Kidney (tissue), 14 donors: ENCODE measurements around the gene CTDSP1. TPM values are rescaled to one million over a fixed set of nuclear protein-coding genes. Genes with fewer than 3 reads are reported as not detected.
A peak's percentile ranks its signal among the peaks of the same experiment; 100 is the strongest.

Experiments used
- DNase-seq, 5 donors: peaks; one replicate each; pipeline ENCODE4 v3.0.0-alpha.2; 2013 to 2020
- FAIRE-seq: peaks from 2 replicates; lab custom pipeline; 2012; peaks lifted over from hg19 to GRCh38; lab: Jason Lieb, UNC
- H3K27ac ChIP-seq, 2 donors: one replicate each; pipeline ENCODE4 v1.7.0; 2013; ENCODE audit warnings: low read depth in 2 of 2, low read length in 2 of 2, inconsistent platforms in 1 of 2
- H3K27me3 ChIP-seq: one replicate; pipeline ENCODE4 v1.7.1; 2013; ENCODE audit warnings: low read length, inconsistent platforms; ENCODE audit not compliant: control insufficient read depth, insufficient read depth
- H3K36me3 ChIP-seq, 3 donors: one replicate each; pipeline versions ENCODE4 v1.7.0 to v1.7.1; 2013; ENCODE audit warnings: low read length in 3 of 3, control low read depth in 1 of 3, inconsistent platforms in 1 of 3; ENCODE audit not compliant: insufficient read depth in 3 of 3, control insufficient read depth in 2 of 3
- H3K4me1 ChIP-seq, 3 donors: one replicate each; pipeline versions ENCODE4 v1.7.0 to v1.7.1; 2013; ENCODE audit warnings: low read length in 3 of 3, inconsistent platforms in 1 of 3, low read depth in 1 of 3; ENCODE audit not compliant: control insufficient read depth in 2 of 3, insufficient read depth in 2 of 3
- H3K4me3 ChIP-seq, 3 donors: one replicate each; pipeline versions ENCODE4 v1.7.0 to v1.8.1; 2013; ENCODE audit warnings: low read length in 3 of 3, control low read depth in 1 of 3, inconsistent platforms in 1 of 3
- H3K9ac ChIP-seq, 3 donors: one replicate each; pipeline versions ENCODE4 v1.7.0 to v1.7.1; 2013; ENCODE audit warnings: low read length in 3 of 3, control low read depth in 1 of 3, inconsistent platforms in 1 of 3
- H3K9me3 ChIP-seq, 3 donors: one replicate each; pipeline versions ENCODE4 v1.7.0 to v1.7.1; 2013; ENCODE audit warnings: low read length in 3 of 3, control low read depth in 1 of 3, inconsistent platforms in 1 of 3; ENCODE audit not compliant: control insufficient read depth in 2 of 3, insufficient read depth in 1 of 3
- CTCF ChIP-seq: IDR thresholded peaks from 3 replicates; pipeline ENCODE4 v1.5.1; 2012; ENCODE audit warnings: mild to moderate bottlenecking, moderate library complexity, borderline replicate concordance; ENCODE audit not compliant: insufficient read depth; ENCODE audit errors: extremely low read depth
- intact Hi-C: fragments of 100-400 bp; cut with DNase I; formaldehyde crosslinking; loops from one replicate; pipeline ENCODE4 v1.11.1; 2022
- polyA plus RNA-seq: library from polyadenylated mRNA; stranded (reverse); fragments of 350-450 nt; fragmentation: Illumina TruSeq; extraction: RNeasy Lipid Tissue Mini Kit (QIAGEN cat#74804); gene quantifications from one replicate; pipeline ENCODE4 v1.2.3, GENCODE V29; 2014; ENCODE audit warnings: low read depth, low replicate concordance; ENCODE audit not compliant: insufficient read depth
- total RNA-seq: library from RNA; stranded (reverse); fragmentation: NEBNext Ultra II Directional; extraction: Animal tissue kit (Norgen Biotek cat#: 25700); gene quantifications from one replicate; pipeline ENCODE4 v1.2.1, GENCODE V29; 2021
- donor health status: control.
- donor health status: control.
- donor health status: control.
- donor health status: control.
- donor health status: control.
- donor health status: DM: yes; HTN: yes; CAD: no.
- donor health status: Normal renal cell carcinoma (clear cell type).

Gene CTDSP1
- total and polyA plus RNA-seq, 2 donors from 2014 or later, result 118 to 196 TPM

DNA sequence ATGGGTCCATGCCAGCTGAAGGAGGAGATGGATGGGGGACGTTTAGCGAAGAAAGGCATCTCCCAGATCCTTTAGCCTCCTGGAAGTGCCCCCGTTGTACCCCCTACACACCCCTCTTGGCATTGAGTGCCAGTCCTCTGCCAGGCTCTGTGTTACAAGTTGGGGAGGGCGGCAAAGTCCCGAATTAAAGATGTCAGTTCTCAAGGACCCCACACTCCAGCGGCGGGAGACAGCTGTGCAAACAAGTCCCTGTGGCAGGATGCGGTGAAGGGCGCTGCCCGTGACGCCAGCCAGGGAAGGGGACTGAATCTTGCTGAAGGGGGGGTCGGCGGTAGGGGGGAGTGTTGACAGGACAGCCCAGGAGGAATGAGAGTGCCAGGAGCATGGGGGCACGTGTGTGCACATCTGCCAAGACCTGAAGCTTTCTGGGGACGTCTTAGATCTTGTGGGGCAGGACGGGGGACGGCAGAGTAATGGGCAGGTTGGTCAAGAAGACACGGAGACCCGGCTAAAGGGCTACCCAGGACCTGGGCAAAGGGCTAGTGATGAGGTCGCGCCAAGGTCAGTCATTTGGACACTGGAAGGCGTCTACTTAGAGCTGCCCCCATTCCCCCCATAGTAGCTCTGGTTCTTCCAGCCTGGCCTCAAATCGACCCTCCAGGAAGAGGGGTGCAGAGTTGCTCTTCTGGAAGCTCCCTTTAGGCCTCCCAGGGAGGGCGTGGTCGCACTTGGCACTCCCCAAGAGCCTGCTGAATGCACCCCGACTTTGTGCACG, 2.8 kb upstream of the CTDSP1 start:
- Histone ChIP-seq H3K27me3 (no peaks in the 10 kb centered on the region), H3K36me3 (no peaks in the 10 kb centered on the region), H3K9ac (peak overlapping the region; percentile 64 to 96 (median 81)), H3K4me1 (peaks cover 0 to 21% (median 12%) of the 10 kb centered on the region in 3 donors), H3K9me3 (no peaks in the 10 kb centered on the region), H3K27ac (peak overlapping the region; percentile 99), H3K4me3 (peak overlapping the region; percentile 79 to 97 (median 89))
- DNase-seq (peak; percentile 81 to 95 (median 89)), FAIRE-seq (no peak)
- TF ChIP-seq CTCF, result no peak
- intact Hi-C loops, result loop anchor here (10.0 kb wide), 1 partner anchor 102 kb away; the partner anchor contains the start of gene TMBIM1

- H3K4me3 ChIP-seq, result peak overlapping the region; percentile 50 to 97 (median 89)
- intact Hi-C loops, result loop anchor here (10.0 kb wide), 1 partner anchor 103 kb away; the partner anchor contains the start of gene TMBIM1
- FAIRE-seq, result no peak
- H3K9me3 ChIP-seq, result no peaks in the 10 kb centered on the region
- no peaks in the 10 kb centered on the region for H3K27me3 ChIP-seq
- peaks cover 0 to 26% (median 12%) of the 10 kb centered on the region in 3 donors for H3K4me1 ChIP-seq
- H3K36me3 ChIP-seq, result peaks cover 0 to 4% (median 2%) of the 10 kb centered on the region in 3 donors
- no peak for TF ChIP-seq CTCF
- DNase-seq, result no peak
- peak overlapping the region; percentile 99 for H3K27ac ChIP-seq
- H3K9ac ChIP-seq, result peak overlapping the region in 2 of 3 donors; percentile 88 to 96
Observed at GRCh38 chr2:218397463-218397819, 2.2 kb upstream of the CTDSP1 start.

DNA sequence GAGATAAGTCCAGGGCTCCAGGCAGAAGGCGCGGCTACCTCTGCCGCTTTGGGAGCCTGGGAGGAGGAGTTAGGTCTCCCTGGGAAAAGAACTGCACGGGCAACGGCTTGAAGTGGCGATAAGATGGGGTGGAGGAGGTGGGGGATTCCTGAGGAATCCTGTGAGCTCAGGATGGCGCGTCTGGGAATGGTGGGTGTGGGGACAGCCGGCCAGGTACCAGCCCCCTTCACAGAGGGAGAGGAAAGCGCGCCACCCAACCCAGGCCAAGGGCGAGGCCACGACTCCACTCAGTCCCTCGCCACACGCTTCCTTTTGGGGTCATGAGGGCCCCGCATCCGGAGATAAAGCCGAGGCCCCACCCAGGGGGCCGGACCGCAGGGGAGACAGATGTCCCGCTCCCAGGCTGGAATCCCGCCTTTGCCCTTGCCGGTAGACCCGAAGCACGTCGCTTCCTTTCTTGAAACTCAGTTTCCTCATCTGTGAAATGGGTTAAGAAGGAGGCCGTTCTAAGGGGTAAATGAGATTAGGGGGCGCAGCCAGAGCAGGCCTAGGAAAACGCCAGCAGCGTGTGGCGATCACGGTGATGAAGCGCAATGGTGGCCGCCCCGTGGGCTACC, 1.7 kb upstream of the CTDSP1 start:
- Histone ChIP-seq H3K9me3 (no peaks in the 10 kb centered on the region), H3K4me3 (peak overlapping the region; percentile 50 to 97 (median 89)), H3K36me3 (peaks cover 0 to 4% (median 2%) of the 10 kb centered on the region in 3 donors), H3K27ac (peak overlapping the region; percentile 99), H3K27me3 (no peaks in the 10 kb centered on the region), H3K9ac (peak overlapping the region in 2 of 3 donors; percentile 88 to 96), H3K4me1 (peaks cover 0 to 26% (median 12%) of the 10 kb centered on the region in 3 donors)
- FAIRE-seq (no peak), DNase-seq (peak; percentile 68 to 94 (median 89))
- no peak for TF ChIP-seq CTCF
- intact Hi-C loops, result loop anchor here (10.0 kb wide), 1 partner anchor 103 kb away; the partner anchor contains the start of gene TMBIM1
